ENCODE results near the gene ZNF492. TPM values are rescaled to one million over a fixed set of nuclear protein-coding genes. Genes with fewer than 3 reads are reported as not detected.
"Not testable (repeated sequence)": the region's sequence is repeated elsewhere in the genome, so short reads cannot be mapped to it uniquely, and the experiment has no call there.

Gene ZNF492
- total RNA-seq, 4 donors from 2014 or later = under 0.01 to 0.78 (median 0.32) TPM

GRCh38 chr19:22612316-22612715 lies 21.8 kb upstream of the ZNF492 start:
- WGBS, 2 donors = 38 to 75% methylated on average over 1 of the region's 1 CpG
- no peak for DNase-seq (ENCODE audit: low spot score in 2 of 2)
- H3K27ac ChIP-seq = no peak overlapping the region
- peaks cover 0 to 12% (median 0%) of the 10 kb centered on the region in 4 donors for H3K9me3 ChIP-seq
- TF ChIP-seq POLR2A (IDR thresholded peaks at IDR 0.05) = no peak
- no peak for TF ChIP-seq EP300 (IDR thresholded peaks at IDR 0.05)
- TF ChIP-seq CTCF (IDR thresholded peaks at IDR 0.05) = no peak
- no peak overlapping the region for H3K4me3 ChIP-seq
- peaks cover 0 to under 1% (median 0%) of the 10 kb centered on the region in 4 donors for H3K4me1 ChIP-seq
- no peaks in the 10 kb centered on the region for H3K27me3 ChIP-seq
- no peaks in the 10 kb centered on the region for H3K36me3 ChIP-seq

DNA sequence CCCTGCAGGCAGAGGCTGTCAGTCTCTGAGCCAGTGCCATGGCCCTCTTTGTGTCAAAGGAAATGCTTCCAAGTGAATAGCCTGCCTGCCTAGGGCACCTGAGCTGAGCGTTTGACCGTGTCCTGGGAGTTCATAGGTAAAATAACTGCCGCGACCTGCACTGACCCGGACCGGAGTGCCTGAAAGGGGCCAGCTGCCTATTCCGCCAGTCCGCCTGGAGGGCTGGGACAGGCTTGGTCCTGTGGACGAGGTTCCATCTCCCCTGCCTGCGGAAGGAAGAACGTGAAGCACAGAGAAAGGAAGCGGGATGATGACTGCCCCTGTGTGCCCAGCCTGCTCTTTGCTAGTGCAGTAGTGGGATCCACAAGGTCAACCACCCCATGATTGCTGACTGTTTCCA lies 17.5 kb upstream of the ZNF492 start:
- Histone ChIP-seq H3K9me3 (peaks cover 0 to 32% (median 0%) of the 10 kb centered on the region in 4 donors), H3K4me1 (peaks cover 0 to 28% (median 0%) of the 10 kb centered on the region in 4 donors), H3K4me3 (no peak overlapping the region), H3K36me3 (no peaks in the 10 kb centered on the region), H3K27ac (peak overlapping the region in 1 of 4 donors; percentile 85), H3K27me3 (no peaks in the 10 kb centered on the region)
- 91 to 92% methylated on average over 12 of the region's 12 CpGs for WGBS, 2 donors
- no peak for TF ChIP-seq CTCF (IDR thresholded peaks at IDR 0.05)
- TF ChIP-seq EP300 (IDR thresholded peaks at IDR 0.05) = no peak
- no peak for TF ChIP-seq POLR2A (IDR thresholded peaks at IDR 0.05)
- no peak for DNase-seq (ENCODE audit: low spot score in 2 of 2)

DNA sequence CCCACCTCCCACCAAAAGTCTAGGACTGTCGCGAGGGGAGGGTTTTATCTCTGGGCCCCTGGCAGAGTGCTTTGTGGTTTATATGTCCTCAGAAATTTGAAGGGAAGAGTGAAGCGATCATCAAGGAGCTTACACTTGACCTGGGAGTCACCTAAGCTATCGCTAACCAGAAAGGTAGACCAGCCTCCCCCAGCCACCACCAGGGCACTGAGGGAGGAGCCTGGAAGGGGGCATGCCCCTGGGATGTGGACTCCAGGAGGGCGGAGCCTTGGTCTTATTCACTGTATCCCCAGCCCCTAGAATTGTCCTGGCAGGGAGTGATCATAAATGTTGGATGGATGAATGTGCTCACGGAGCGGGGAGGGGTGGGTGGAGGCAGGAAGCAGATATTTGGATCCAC lies 16.9 kb upstream of the ZNF492 start:
- Histone ChIP-seq H3K9me3 (peaks cover 0 to 32% (median 0%) of the 10 kb centered on the region in 4 donors), H3K27ac (peak overlapping the region in 3 of 4 donors; percentile 62 to 85 (median 67)), H3K4me1 (peaks cover 0 to 28% (median 0%) of the 10 kb centered on the region in 4 donors)
- DNase-seq (ENCODE audit: low spot score in 2 of 2); H3K27me3 ChIP-seq; H3K4me3 ChIP-seq; H3K36me3 ChIP-seq: not testable (repeated sequence)
- WGBS, 2 donors = 90 to 95% methylated on average over 5 to 7 of the region's 7 CpGs

DNA sequence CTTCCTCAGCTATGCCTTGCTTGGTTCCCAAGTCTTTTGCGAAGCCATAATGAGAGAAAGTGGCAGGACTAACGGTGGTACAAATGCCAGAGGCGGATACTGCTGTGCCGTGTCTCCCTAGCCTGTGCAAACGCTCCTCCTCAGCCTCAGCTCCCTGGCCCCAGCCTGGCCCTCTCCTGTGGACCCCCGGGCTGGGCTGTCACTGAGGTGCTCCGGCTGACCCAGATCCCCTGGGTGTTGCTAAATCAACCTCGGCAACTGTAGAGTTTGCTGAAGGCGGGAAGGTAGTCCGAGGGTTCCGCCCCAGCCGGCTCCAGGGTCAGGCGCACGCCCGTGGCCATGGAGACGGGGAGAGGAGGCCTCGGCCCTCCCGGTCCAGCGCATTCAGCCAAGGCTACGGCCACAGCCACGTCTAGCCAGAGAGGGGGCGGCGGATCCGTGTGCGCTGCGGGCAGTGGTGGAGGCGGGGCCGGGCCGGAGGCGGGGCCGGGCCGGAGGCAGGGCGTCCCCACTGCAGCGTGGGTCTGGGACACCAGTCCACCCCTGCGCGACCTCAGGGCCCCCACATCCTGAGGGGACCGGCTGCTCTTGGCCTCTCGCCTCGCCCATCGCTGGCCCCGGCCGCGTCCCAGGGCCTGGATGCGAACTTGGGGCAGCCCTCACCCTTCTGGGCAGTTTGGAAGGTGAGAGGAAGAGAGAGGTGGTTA lies 16.4 kb upstream of the ZNF492 start:
- Histone ChIP-seq H3K27me3 (peaks cover 0 to 3% of the 10 kb centered on the region in 2 donors), H3K36me3 (no peaks in the 10 kb centered on the region), H3K9me3 (peaks cover 0 to 33% (median 0%) of the 10 kb centered on the region in 4 donors), H3K27ac (peak overlapping the region; percentile 27 to 85 (median 64)), H3K4me1 (peaks cover 0 to 29% (median 0%) of the 10 kb centered on the region in 4 donors), H3K4me3 (peak overlapping the region in 1 of 4 donors; percentile 10)
- DNase-seq (ENCODE audit: low spot score in 2 of 2) = no peak
- WGBS, 2 donors = 28 to 34% methylated on average over 41 to 44 of the region's 44 CpGs
- no peak for TF ChIP-seq POLR2A (IDR thresholded peaks at IDR 0.05)
- TF ChIP-seq EP300 (IDR thresholded peaks at IDR 0.05) = no peak
- no peak for TF ChIP-seq CTCF (IDR thresholded peaks at IDR 0.05)

DNA sequence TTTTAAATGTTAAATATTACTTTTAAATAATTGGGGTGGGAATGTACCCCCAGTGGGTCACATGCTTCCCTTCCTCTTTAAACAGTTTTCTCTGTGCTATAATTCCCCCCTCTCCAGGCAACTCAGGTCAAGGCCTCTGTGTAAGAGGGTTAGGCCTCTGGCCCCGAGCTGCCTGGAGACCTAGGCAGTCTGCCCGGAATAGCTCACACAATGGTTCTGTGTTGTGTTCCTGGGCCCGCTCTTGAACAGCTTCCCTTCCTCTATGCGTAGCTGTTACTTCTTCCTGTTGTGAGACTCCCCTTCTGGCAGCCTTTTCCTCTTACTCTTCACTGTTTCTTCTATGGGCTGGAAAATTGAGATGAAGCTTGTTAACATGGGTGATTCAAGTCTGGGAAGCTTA lies 14.8 kb upstream of the ZNF492 start:
- Histone ChIP-seq H3K27ac (peak overlapping the region in 3 of 4 donors; percentile 40 to 85 (median 74)), H3K27me3 (peaks cover 0 to 3% of the 10 kb centered on the region in 2 donors), H3K4me3 (no peak overlapping the region), H3K9me3 (peaks cover 0 to 40% (median 0%) of the 10 kb centered on the region in 4 donors), H3K4me1 (peaks cover 0 to 36% (median 0%) of the 10 kb centered on the region in 4 donors), H3K36me3 (no peaks in the 10 kb centered on the region)
- TF ChIP-seq POLR2A (IDR thresholded peaks at IDR 0.05) (no peak), CTCF (IDR thresholded peaks at IDR 0.05) (no peak), EP300 (IDR thresholded peaks at IDR 0.05) (peak in 1 of 2 donors; percentile 12)
- no peak for DNase-seq (ENCODE audit: low spot score in 2 of 2)
- WGBS, 2 donors = 20 to 27% methylated on average over 4 of the region's 4 CpGs
